Esophagus muscularis mucosa (tissue), 4 donors: Measurements from ENCODE around the gene MYRIP. TPM values are rescaled to one million over a fixed set of nuclear protein-coding genes. Genes with fewer than 3 reads are reported as not detected.

Experiments
- DNase-seq: peaks from one replicate; pipeline ENCODE4 v3.0.0-alpha.2; 2017; ENCODE audit errors: extremely low spot score
- H3K27ac ChIP-seq, 4 donors: fragments of 200-600 bp; sonication (generic); replicated peaks in 1 of 4; 1 replicate in 3 of 4; 2 replicates in 1 of 4; pipeline ENCODE4 v1.5.1; 2016 to 2019; ENCODE audit warnings: mild to moderate bottlenecking in 1 of 4
- H3K27me3 ChIP-seq, 4 donors: fragments of 200-600 bp; sonication (generic); one replicate each; pipeline versions ENCODE4 v1.5.1 to v1.6.0; 2016 to 2019
- H3K36me3 ChIP-seq, 4 donors: fragments of 200-600 bp; sonication (generic); one replicate each; pipeline ENCODE4 v1.5.1; 2016 to 2019
- H3K4me1 ChIP-seq, 4 donors: fragments of 200-600 bp; sonication (generic); one replicate each; pipeline ENCODE4 v1.5.1; 2016 to 2019
- H3K4me3 ChIP-seq, 4 donors: fragments of 200-600 bp; sonication (generic); 1 replicate in 2 of 4; 2 replicates in 2 of 4; pipeline ENCODE4 v1.5.1; 2016 to 2019; ENCODE audit warnings: mild to moderate bottlenecking in 4 of 4, moderate library complexity in 1 of 4
- H3K9me3 ChIP-seq, 4 donors: fragments of 200-600 bp; sonication (generic); 1 replicate in 3 of 4; 2 replicates in 1 of 4; pipeline ENCODE4 v1.5.1; 2016 to 2019
- EP300 ChIP-seq: sonication (generic); formaldehyde crosslinking; IDR thresholded peaks from one replicate; pipeline ENCODE4 v1.6.1; 2017; ENCODE audit warnings: antibody characterized with exemption
- POLR2A ChIP-seq: fragments of 450-650 bp; IDR thresholded peaks from one replicate; pipeline ENCODE4 v1.6.1; 2017; ENCODE audit warnings: antibody characterized with exemption, moderate library complexity, mild to moderate bottlenecking, low read depth
- POLR2AphosphoS5 ChIP-seq, 2 donors: sonication (generic); formaldehyde crosslinking; IDR thresholded peaks; one replicate each; pipeline ENCODE4 v1.6.1; 2017; ENCODE audit warnings: antibody characterized with exemption in 2 of 2
- WGBS: methylation state at CpG from one replicate; pipeline ENCODE4 v1.1.5; 2018; 5-methylcytosine and 5-hydroxymethylcytosine counted together
- intact Hi-C: fragments of 100-400 bp; cut with DNase I; formaldehyde crosslinking; loops from one replicate; pipeline ENCODE4 v1.15.1; 2023
- total RNA-seq, 4 donors: library from RNA; depleted of rRNA; stranded (reverse); fragments of >200 nt; gene quantifications; one replicate each; pipeline versions ENCODE4 v1.1.0 to v1.2.1, GENCODE V29; 2016
- TF ChIP-seq, protein P1 (sequence below), 3 experiments: fragments of 200-600 bp in 2 of 3; fragments of 450-650 bp in 1 of 3; sonication (generic) in 2 of 3; IDR thresholded peaks; one replicate each; pipeline ENCODE4 v1.5.1; 2017 to 2019; ENCODE audit warnings: antibody characterized with exemption in 3 of 3, mild to moderate bottlenecking in 2 of 3, moderate library complexity in 1 of 3

Gene MYRIP
- total RNA-seq, 4 donors from 2014 or later, result 3.3 to 7.2 (median 5.8) TPM

DNA sequence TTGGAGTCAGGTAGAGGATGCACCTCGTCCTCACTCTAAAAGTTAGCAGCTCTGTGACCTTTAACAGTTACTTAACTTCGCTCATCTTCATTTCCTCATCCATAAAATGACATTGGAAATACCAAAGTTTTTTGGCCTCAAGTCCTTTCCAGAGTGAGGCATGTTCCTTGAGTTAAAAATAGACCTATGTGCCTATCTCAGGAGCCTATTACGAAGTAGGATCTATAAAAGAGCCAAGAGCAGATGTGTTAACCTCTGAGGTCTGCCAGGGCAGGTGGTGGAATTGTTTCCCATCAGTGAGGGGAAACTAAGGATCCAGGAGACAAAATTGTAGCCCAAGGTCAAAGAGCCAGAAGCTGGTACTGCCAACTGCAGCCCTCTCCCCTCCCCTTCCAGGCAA, 379.7 kb downstream of the MYRIP start:
- 68% methylated on average over 3 of the region's 3 CpGs for WGBS
- no peak overlapping the region for H3K4me3 ChIP-seq
- intact Hi-C loops, result no loop called here

DNA sequence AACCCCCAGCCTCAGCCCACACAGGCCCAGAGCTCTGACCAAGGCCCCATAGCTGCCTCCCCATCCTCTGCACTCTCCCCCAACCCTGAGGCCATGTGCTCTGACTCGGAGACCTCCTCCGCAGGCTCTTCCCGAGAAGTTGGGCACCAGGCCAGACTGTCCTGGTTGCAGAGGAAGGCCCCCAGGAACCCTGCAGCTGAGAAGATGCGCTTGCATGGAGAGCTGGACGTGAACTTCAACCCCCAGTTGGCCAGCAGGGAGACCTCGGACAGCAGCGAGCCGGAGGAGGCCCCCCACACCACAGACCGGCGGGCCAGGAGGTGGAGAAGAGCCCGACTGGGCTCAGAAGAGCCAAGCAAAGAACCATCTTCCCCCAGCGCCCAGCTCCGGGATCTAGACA, 380.6 kb downstream of the MYRIP start:
- WGBS, result 87% methylated on average over 10 of the region's 13 CpGs
- H3K27me3 ChIP-seq, result no peaks in the 10 kb centered on the region
- H3K4me1 ChIP-seq, result peaks cover 0 to 4% (median 0%) of the 10 kb centered on the region in 4 donors
- intact Hi-C loops, result loop anchor here (2.0 kb wide), 1 partner anchor 127 kb away; no protein-coding TSS in a partner anchor
- no peaks in the 10 kb centered on the region for H3K9me3 ChIP-seq
- peak; percentile 68 for DNase-seq
- no peak overlapping the region for H3K27ac ChIP-seq
- H3K4me3 ChIP-seq, result no peak overlapping the region
- TF ChIP-seq EP300 (no peak), POLR2AphosphoS5 (IDR thresholded peaks at IDR 0.05) (no peak), POLR2A (no peak)
- TF ChIP-seq, protein P1, sequence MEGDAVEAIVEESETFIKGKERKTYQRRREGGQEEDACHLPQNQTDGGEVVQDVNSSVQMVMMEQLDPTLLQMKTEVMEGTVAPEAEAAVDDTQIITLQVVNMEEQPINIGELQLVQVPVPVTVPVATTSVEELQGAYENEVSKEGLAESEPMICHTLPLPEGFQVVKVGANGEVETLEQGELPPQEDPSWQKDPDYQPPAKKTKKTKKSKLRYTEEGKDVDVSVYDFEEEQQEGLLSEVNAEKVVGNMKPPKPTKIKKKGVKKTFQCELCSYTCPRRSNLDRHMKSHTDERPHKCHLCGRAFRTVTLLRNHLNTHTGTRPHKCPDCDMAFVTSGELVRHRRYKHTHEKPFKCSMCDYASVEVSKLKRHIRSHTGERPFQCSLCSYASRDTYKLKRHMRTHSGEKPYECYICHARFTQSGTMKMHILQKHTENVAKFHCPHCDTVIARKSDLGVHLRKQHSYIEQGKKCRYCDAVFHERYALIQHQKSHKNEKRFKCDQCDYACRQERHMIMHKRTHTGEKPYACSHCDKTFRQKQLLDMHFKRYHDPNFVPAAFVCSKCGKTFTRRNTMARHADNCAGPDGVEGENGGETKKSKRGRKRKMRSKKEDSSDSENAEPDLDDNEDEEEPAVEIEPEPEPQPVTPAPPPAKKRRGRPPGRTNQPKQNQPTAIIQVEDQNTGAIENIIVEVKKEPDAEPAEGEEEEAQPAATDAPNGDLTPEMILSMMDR (IDR thresholded peaks at IDR 0.05), result no peak
- peaks cover 0 to 3% (median 0%) of the 10 kb centered on the region in 4 donors for H3K36me3 ChIP-seq

More for the DNA sequence above, 379.7 kb downstream of the MYRIP start:
- Histone ChIP-seq H3K27me3 (no peaks in the 10 kb centered on the region), H3K27ac (no peak overlapping the region), H3K36me3 (peaks cover 0 to 3% (median 0%) of the 10 kb centered on the region in 4 donors), H3K9me3 (no peaks in the 10 kb centered on the region), H3K4me1 (peaks cover 0 to 4% (median 0%) of the 10 kb centered on the region in 4 donors)
- DNase-seq, result no peak
- no peak for TF ChIP-seq POLR2A
- no peak for TF ChIP-seq EP300
- no peak for TF ChIP-seq POLR2AphosphoS5 (IDR thresholded peaks at IDR 0.05)

DNA sequence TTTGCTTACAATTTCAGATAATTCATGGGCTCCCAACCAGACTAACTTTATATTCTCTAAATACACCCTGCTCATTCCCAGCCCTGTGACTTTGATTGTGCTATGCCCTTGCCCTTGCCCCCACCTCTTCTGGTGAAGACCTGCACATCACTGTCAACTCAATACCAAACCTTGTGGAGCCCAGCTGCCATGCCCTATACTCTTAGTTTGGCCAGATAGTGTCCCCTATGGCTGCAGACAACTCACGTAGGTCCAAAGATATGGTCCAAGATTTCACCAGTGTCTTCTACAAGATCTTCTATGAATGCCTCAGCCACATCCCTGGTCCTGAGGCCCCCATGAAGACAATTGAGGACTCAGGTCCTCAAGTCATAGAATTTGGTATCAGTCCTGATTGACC, 381.8 kb downstream of the MYRIP start:
- no peaks in the 10 kb centered on the region for H3K9me3 ChIP-seq

DNA sequence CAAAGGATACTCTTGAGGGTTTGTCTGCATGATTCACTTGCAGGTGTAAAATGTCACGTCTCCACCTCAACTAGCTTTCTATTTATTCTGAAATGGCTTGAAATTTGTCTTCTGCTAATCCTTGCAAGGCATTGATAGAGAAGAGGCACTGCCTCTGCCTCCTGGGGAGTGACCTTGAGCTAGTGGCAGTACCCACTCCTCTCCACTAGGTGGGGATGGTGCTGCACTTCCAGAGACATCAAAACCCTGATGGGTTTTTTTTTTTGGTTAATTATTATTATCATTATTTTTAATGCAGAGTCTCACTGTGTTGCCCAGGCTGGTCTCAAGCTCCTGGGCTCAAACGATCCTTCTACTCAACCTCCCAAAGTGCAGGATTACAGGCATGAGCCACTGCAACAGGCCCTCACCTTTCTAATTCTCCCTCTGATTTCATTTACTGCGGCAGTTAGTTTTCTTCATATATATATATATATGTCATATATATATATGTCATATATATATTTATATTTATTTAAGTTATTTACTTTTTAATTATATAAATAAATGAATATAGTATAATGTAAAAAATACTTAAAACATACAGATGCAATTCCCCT, 382.5 kb downstream of the MYRIP start:
- Histone ChIP-seq H3K27ac (no peak overlapping the region), H3K4me3 (no peak overlapping the region), H3K4me1 (peaks cover 0 to 4% (median 0%) of the 10 kb centered on the region in 4 donors), H3K9me3 (no peaks in the 10 kb centered on the region), H3K36me3 (peaks cover 0 to 3% (median 0%) of the 10 kb centered on the region in 4 donors), H3K27me3 (no peaks in the 10 kb centered on the region)
- TF ChIP-seq POLR2AphosphoS5 (IDR thresholded peaks at IDR 0.05) (no peak), EP300 (no peak)
- TF ChIP-seq, protein P1 (IDR thresholded peaks at IDR 0.05), result peak; percentile 82 to 99 (median 86)
- intact Hi-C loops, result loop anchor here (2.0 kb wide), 1 partner anchor 125 kb away; no protein-coding TSS in a partner anchor
- peak; percentile 92 for DNase-seq
- 35% methylated on average over 3 of the region's 3 CpGs for WGBS

More for the DNA sequence above, 381.8 kb downstream of the MYRIP start:
- intact Hi-C loops, result loop anchor here (2.0 kb wide), 1 partner anchor 126 kb away; no protein-coding TSS in a partner anchor
- TF ChIP-seq EP300 (no peak), POLR2A (no peak), POLR2AphosphoS5 (IDR thresholded peaks at IDR 0.05) (no peak)
- H3K36me3 ChIP-seq, result peaks cover 0 to 3% (median 0%) of the 10 kb centered on the region in 4 donors
- H3K27me3 ChIP-seq, result no peaks in the 10 kb centered on the region
- no peak overlapping the region for H3K4me3 ChIP-seq
- peak; percentile 34 for DNase-seq
- no peak overlapping the region for H3K27ac ChIP-seq
- H3K4me1 ChIP-seq, result peaks cover 0 to 4% (median 0%) of the 10 kb centered on the region in 4 donors
- 85% methylated on average over 1 of the region's 1 CpG for WGBS

DNA sequence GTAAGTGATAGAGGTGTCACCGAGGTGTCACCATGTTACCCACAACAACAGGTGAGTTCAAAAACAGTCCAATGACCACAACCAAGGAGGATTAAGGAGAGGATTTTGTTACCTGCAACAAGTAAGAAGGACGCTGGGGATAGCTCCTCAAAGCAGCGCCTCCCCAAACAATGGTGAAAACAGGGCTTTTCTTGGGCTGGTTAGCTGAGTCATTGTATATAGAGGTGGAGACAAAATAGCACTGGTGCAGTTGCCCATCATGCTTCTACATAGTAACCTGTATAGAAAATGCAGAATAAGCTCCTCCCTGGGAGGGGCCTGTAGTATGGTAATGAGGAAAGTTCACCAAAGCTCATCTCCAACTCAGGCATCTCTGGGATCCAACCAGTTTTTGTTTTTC, 383.2 kb downstream of the MYRIP start:
- H3K9me3 ChIP-seq, result no peaks in the 10 kb centered on the region
- no peak overlapping the region for H3K27ac ChIP-seq
- intact Hi-C loops, result no loop called here
- H3K36me3 ChIP-seq, result peaks cover 0 to 3% (median 0%) of the 10 kb centered on the region in 4 donors
- H3K4me3 ChIP-seq, result no peak overlapping the region
- H3K27me3 ChIP-seq, result no peaks in the 10 kb centered on the region
- H3K4me1 ChIP-seq, result peaks cover 0 to 4% (median 0%) of the 10 kb centered on the region in 4 donors
- TF ChIP-seq EP300 (no peak), POLR2AphosphoS5 (IDR thresholded peaks at IDR 0.05) (no peak), POLR2A (no peak)
- TF ChIP-seq, protein P1 (IDR thresholded peaks at IDR 0.05), result no peak
- DNase-seq, result peak; percentile 39
- 83% methylated on average over 3 of the region's 3 CpGs for WGBS
